GM19455 (cell line): ENCODE data around the gene SPTLC1.

ENCODE experiments used
- ATAC-seq: cut with Tn5 transposase; IDR thresholded peaks from one replicate; pipeline ENCODE4 v1.9.1; 2021; ENCODE audit not compliant: unreplicated experiment

The SPTLC1 gene

DNA sequence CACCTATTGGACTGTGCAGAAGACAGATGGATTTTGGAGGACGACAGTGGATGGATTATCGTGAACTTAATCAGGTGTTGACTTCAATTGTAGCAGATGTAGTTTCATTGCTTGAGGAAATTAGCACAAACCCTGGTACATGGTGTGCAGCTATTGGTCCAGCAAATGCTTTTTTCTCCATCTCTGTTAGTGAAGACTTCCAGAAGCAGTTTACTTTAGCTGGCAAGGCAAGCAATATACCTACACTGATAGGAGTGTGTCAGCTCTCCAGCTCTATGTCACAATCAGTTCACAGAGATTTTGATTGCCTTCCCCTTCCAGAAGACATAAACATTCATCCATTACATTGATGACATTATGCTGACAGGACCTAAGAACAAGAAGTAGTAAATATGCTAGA is 129.5 kb downstream of the SPTLC1 start:
- ATAC-seq, result no peak
